Measurements from ENCODE around the gene NBPF12.
"Not testable (repeated sequence)": the region's sequence is repeated elsewhere in the genome, so short reads cannot be mapped to it uniquely, and the experiment has no call there.

- TF ChIP-seq CTCF (IDR thresholded peaks at IDR 0.05): peak; percentile 47
- TF ChIP-seq EZH2 (IDR thresholded peaks at IDR 0.05; ENCODE audit: borderline replicate concordance, insufficient read depth, low read depth, low read length, poor library complexity, severe bottlenecking): not testable (repeated sequence)
These were observed 28.2 kb downstream of the NBPF12 start for GRCh38 chr1:146966351-146966750.

All from B cell (primary cell).